Measurements from ENCODE around the gene FUT2. TPM values are rescaled to one million over a fixed set of nuclear protein-coding genes. Genes with fewer than 3 reads are reported as not detected.

FUT2 gene
- total and polyA plus RNA-seq, 2 of the 13 experiments (the other 11 are each of a cell fraction or from before 2014, with no cell fraction given), result 0.07 TPM; not detected in 1

- TF ChIP-seq ZNF687 (CRISPR knock-in tag; IDR thresholded peaks at IDR 0.05) (peak; percentile 76), MTA1 (CRISPR knock-in tag; IDR thresholded peaks at IDR 0.05; ENCODE audit: borderline replicate concordance) (peak; percentile 71; the same call in 1 of the 2 replicates), ZNF768 (CRISPR knock-in tag; IDR thresholded peaks at IDR 0.05) (no peak), ZNF121 (CRISPR knock-in tag; IDR thresholded peaks at IDR 0.05) (peak; percentile 85), HNRNPL (IDR thresholded peaks at IDR 0.05; ENCODE audit: low read depth, low read length) (0 out of 2 replicates have a peak, but pooled peaks have one; percentile 17), ZNF24 (IDR thresholded peaks at IDR 0.05) (no peak)
These were observed 15.2 kb upstream of the FUT2 start (continued) for GRCh38 chr19:48680436-48681126.

GRCh38 chr19:48681127-48681470 lies 14.7 kb upstream of the FUT2 start:
- no peak overlapping the region for H3K9ac ChIP-seq (ENCODE audit: insufficient read depth, low read depth, low read length)
- H3K4me2 ChIP-seq (ENCODE audit: low read depth, low read length), result peak overlapping the region; percentile 6
- ChIA-PET CTCF (ENCODE audit: low intra/inter-chr PET ratio, low total read pairs) (no interaction called here), POLR2A (interaction anchor here (1.4 kb wide), 1 partner anchor 14 kb away, joined by 4 read pairs; the partner anchor contains the start of gene FUT2)
- no peak overlapping the region for H2AFZ ChIP-seq (ENCODE audit: low read length)
- no peaks in the 10 kb centered on the region for H3K9me3 ChIP-seq (ENCODE audit: low read length)
- 30% methylated on average over 2 of the region's 7 CpGs for whole genome bisulfite sequencing (ENCODE audit: low lambda C conversion rate)
- no peaks in the 10 kb centered on the region for H3K36me3 ChIP-seq (replicated peaks in 1 of 2; ENCODE audit: control insufficient read depth in 1 of 2, insufficient read depth in 2 of 2, low read length in 2 of 2)
- no peak overlapping the region for H3K27ac ChIP-seq (ENCODE audit: extremely low read length, insufficient read depth, low read length)
- intact Hi-C loops (cut with micrococcal nuclease; ENCODE audit: unreplicated experiment) (loop anchor here (2.0 kb wide), 1 partner anchor 34 kb away; the partner anchor contains the start of gene CA11), in situ Hi-C loops (cut with HindIII; ENCODE audit: extremely low pct_ligation_motif_present, low pct_unique_long_range_greater_than_20kb) (no loop called here)
- H3K4me1 ChIP-seq (ENCODE audit: insufficient read depth, low read length), result peaks cover 50% of the 10 kb centered on the region
- ATAC-seq (peak; percentile 44), FAIRE-seq (peak; percentile 32), DNase-seq (ENCODE audit: low spot score) (no peak)
- no peak overlapping the region for H3K4me3 ChIP-seq (replicated peaks in 1 of 3; ENCODE audit: insufficient read depth in 1 of 3, low read depth in 2 of 3, low read length in 3 of 3)
- H3K79me2 ChIP-seq (ENCODE audit: insufficient read depth, low read length), result no peaks in the 10 kb centered on the region
- H4K20me1 ChIP-seq (ENCODE audit: insufficient read depth, low read length), result no peaks in the 10 kb centered on the region
- no TSS peak for BruUV-seq (replicated peaks)
- 0 out of 5 replicates have a peak, but pooled peaks cover 0 to 3% of the 10 kb centered on the region in 2 experiments for H3K27me3 ChIP-seq (ENCODE audit: control insufficient read depth in 1 of 2, insufficient read depth in 2 of 2, low read length in 2 of 2)
- TF ChIP-seq BRCA1 (CRISPR knock-in tag; IDR thresholded peaks at IDR 0.05), result no peak
- TF ChIP-seq ARID4A (CRISPR knock-in tag; IDR thresholded peaks at IDR 0.05; ENCODE audit: borderline replicate concordance), result 0 out of 2 replicates have a peak, but pooled peaks have one; percentile 20
- TF ChIP-seq UBTF (CRISPR knock-in tag; IDR thresholded peaks at IDR 0.05), result 0 out of 2 replicates have a peak, but pooled peaks have one; percentile 6
- TF ChIP-seq KMT2B (CRISPR knock-in tag; IDR thresholded peaks at IDR 0.05), result no peak
- TF ChIP-seq MEIS2 (CRISPR knock-in tag; IDR thresholded peaks at IDR 0.05), result no peak
- TF ChIP-seq ELF3 (CRISPR knock-in tag; IDR thresholded peaks at IDR 0.05), result no peak
